ENCODE data around the gene RUFY3. TPM values are rescaled to one million over a fixed set of nuclear protein-coding genes. Genes with fewer than 3 reads are reported as not detected.
"Not testable (repeated sequence)": the region's sequence is repeated elsewhere in the genome, so short reads cannot be mapped to it uniquely, and the experiment has no call there.

Gene RUFY3
- total and polyA plus RNA-seq, 4 donors: 9.2 to 35.2 (median 15.0) TPM

DNA sequence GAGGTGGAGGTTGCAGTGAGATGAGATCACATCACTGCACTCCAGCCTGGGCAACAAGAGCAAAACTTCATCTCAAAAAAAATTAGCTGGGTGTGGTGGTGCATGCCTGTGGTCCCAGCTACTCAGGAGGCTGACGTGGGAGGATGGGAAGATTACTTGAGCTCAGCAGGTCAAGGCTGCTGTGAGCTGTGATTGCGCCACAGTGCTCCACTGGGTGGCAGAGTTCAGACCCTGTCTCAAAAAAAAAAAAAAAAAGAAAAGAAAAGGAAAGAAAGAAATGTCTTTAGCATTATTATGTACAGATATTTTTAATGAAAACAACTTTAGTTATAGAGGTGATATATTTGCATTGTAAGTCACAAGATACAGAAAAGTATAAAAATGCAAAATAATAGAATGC, 14.2 kb downstream of the RUFY3 start:
- not testable (repeated sequence) for H3K27me3 ChIP-seq (ENCODE audit: control insufficient read depth in 4 of 4, insufficient read depth in 4 of 4, low read length in 3 of 4); H3K36me3 ChIP-seq (ENCODE audit: control insufficient read depth in 4 of 4, insufficient read depth in 3 of 4, low read depth in 1 of 4, low read length in 3 of 4); H3K4me3 ChIP-seq (ENCODE audit: low read depth in 1 of 3, low read length in 3 of 3); H3K9ac ChIP-seq (ENCODE audit: low read depth in 1 of 2, low read length in 2 of 2); DNase-seq (ENCODE audit: low spot score); H3K27ac ChIP-seq (ENCODE audit: low read depth in 1 of 2, low read length in 2 of 2); H3K9me3 ChIP-seq (ENCODE audit: control insufficient read depth in 4 of 4, low read length in 3 of 4)
- 28% methylated on average over 2 of the region's 2 CpGs for WGBS
- peaks cover 2 to 14% (median 11%) of the 10 kb centered on the region in 4 donors for H3K4me1 ChIP-seq (ENCODE audit: control insufficient read depth in 4 of 4, insufficient read depth in 4 of 4, low read length in 3 of 4)
- TF ChIP-seq RXRA (IDR thresholded peaks at IDR 0.05): peak in 1 of 2 donors; percentile 9
- peak in 1 of 2 donors; percentile 18 for TF ChIP-seq RAD21 (IDR thresholded peaks at IDR 0.05)
- TF ChIP-seq HNF4A (conservative IDR thresholded peaks at IDR 0.05): peak; percentile 42 to 66
- peak; percentile 53 for TF ChIP-seq NR2F2 (IDR thresholded peaks at IDR 0.05)

DNA sequence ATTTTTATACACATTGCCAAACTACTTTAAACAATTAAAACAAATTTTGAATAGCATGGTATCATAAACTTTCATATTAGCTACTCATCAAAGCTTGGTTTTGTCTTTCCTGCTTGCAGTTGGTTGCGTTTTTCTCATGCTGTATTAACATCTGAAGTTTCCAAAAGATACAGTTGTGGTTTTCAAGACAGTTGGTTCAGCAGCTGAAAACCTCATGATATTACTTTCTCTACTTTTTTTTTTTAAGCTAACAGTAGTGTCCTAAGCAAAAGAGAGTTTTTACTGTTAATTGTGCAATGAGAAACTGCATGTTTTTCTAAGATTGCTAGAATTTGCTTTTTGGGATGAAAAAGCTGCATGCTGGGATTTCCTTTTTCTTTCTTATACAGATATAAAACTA, 15.2 kb downstream of the RUFY3 start:
- H3K36me3 ChIP-seq (ENCODE audit: control insufficient read depth in 4 of 4, insufficient read depth in 3 of 4, low read depth in 1 of 4, low read length in 3 of 4): no peaks in the 10 kb centered on the region
- H3K9me3 ChIP-seq (ENCODE audit: control insufficient read depth in 4 of 4, low read length in 3 of 4): no peaks in the 10 kb centered on the region
- no peaks in the 10 kb centered on the region for H3K27me3 ChIP-seq (ENCODE audit: control insufficient read depth in 4 of 4, insufficient read depth in 4 of 4, low read length in 3 of 4)
- H3K4me1 ChIP-seq (ENCODE audit: control insufficient read depth in 4 of 4, insufficient read depth in 4 of 4, low read length in 3 of 4): peaks cover 2 to 14% (median 11%) of the 10 kb centered on the region in 4 donors
- H3K4me3 ChIP-seq (ENCODE audit: low read depth in 1 of 3, low read length in 3 of 3): no peak overlapping the region
- no peak overlapping the region for H3K27ac ChIP-seq (ENCODE audit: low read depth in 1 of 2, low read length in 2 of 2)
- no peak overlapping the region for H3K9ac ChIP-seq (ENCODE audit: low read depth in 1 of 2, low read length in 2 of 2)
- no peak for DNase-seq (ENCODE audit: low spot score)
- TF ChIP-seq FOXA2 (IDR thresholded peaks at IDR 0.05) (no peak), FOXA1 (IDR thresholded peaks at IDR 0.05) (no peak), YY1 (IDR thresholded peaks at IDR 0.05) (no peak), HNF4G (IDR thresholded peaks at IDR 0.05) (no peak), HNF4A (conservative IDR thresholded peaks at IDR 0.05) (no peak), GABPA (IDR thresholded peaks at IDR 0.05 in 1 of 2, conservative IDR thresholded peaks at IDR 0.05 in 1 of 2) (no peak), NR2F2 (IDR thresholded peaks at IDR 0.05) (no peak), RXRA (IDR thresholded peaks at IDR 0.05) (no peak), JUND (IDR thresholded peaks at IDR 0.05) (no peak), SP1 (IDR thresholded peaks at IDR 0.05) (no peak), TAF1 (conservative IDR thresholded peaks at IDR 0.05) (no peak), EGR1 (IDR thresholded peaks at IDR 0.05; ENCODE audit: low read depth in 2 of 2) (no peak)
- TF ChIP-seq, protein P1, sequence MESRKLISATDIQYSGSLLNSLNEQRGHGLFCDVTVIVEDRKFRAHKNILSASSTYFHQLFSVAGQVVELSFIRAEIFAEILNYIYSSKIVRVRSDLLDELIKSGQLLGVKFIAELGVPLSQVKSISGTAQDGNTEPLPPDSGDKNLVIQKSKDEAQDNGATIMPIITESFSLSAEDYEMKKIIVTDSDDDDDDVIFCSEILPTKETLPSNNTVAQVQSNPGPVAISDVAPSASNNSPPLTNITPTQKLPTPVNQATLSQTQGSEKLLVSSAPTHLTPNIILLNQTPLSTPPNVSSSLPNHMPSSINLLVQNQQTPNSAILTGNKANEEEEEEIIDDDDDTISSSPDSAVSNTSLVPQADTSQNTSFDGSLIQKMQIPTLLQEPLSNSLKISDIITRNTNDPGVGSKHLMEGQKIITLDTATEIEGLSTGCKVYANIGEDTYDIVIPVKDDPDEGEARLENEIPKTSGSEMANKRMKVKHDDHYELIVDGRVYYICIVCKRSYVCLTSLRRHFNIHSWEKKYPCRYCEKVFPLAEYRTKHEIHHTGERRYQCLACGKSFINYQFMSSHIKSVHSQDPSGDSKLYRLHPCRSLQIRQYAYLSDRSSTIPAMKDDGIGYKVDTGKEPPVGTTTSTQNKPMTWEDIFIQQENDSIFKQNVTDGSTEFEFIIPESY (IDR thresholded peaks at IDR 0.05): no peak
- TF ChIP-seq, protein P2, sequence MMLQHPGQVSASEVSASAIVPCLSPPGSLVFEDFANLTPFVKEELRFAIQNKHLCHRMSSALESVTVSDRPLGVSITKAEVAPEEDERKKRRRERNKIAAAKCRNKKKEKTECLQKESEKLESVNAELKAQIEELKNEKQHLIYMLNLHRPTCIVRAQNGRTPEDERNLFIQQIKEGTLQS (IDR thresholded peaks at IDR 0.05): no peak
- TF ChIP-seq, protein P3, sequence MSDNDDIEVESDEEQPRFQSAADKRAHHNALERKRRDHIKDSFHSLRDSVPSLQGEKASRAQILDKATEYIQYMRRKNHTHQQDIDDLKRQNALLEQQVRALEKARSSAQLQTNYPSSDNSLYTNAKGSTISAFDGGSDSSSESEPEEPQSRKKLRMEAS (IDR thresholded peaks at IDR 0.05): no peak
- TF ChIP-seq, protein P4, sequence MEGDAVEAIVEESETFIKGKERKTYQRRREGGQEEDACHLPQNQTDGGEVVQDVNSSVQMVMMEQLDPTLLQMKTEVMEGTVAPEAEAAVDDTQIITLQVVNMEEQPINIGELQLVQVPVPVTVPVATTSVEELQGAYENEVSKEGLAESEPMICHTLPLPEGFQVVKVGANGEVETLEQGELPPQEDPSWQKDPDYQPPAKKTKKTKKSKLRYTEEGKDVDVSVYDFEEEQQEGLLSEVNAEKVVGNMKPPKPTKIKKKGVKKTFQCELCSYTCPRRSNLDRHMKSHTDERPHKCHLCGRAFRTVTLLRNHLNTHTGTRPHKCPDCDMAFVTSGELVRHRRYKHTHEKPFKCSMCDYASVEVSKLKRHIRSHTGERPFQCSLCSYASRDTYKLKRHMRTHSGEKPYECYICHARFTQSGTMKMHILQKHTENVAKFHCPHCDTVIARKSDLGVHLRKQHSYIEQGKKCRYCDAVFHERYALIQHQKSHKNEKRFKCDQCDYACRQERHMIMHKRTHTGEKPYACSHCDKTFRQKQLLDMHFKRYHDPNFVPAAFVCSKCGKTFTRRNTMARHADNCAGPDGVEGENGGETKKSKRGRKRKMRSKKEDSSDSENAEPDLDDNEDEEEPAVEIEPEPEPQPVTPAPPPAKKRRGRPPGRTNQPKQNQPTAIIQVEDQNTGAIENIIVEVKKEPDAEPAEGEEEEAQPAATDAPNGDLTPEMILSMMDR (IDR thresholded peaks at IDR 0.05; ENCODE audit: low read depth, low read length, missing input control): no peak
- TF ChIP-seq, protein P5, sequence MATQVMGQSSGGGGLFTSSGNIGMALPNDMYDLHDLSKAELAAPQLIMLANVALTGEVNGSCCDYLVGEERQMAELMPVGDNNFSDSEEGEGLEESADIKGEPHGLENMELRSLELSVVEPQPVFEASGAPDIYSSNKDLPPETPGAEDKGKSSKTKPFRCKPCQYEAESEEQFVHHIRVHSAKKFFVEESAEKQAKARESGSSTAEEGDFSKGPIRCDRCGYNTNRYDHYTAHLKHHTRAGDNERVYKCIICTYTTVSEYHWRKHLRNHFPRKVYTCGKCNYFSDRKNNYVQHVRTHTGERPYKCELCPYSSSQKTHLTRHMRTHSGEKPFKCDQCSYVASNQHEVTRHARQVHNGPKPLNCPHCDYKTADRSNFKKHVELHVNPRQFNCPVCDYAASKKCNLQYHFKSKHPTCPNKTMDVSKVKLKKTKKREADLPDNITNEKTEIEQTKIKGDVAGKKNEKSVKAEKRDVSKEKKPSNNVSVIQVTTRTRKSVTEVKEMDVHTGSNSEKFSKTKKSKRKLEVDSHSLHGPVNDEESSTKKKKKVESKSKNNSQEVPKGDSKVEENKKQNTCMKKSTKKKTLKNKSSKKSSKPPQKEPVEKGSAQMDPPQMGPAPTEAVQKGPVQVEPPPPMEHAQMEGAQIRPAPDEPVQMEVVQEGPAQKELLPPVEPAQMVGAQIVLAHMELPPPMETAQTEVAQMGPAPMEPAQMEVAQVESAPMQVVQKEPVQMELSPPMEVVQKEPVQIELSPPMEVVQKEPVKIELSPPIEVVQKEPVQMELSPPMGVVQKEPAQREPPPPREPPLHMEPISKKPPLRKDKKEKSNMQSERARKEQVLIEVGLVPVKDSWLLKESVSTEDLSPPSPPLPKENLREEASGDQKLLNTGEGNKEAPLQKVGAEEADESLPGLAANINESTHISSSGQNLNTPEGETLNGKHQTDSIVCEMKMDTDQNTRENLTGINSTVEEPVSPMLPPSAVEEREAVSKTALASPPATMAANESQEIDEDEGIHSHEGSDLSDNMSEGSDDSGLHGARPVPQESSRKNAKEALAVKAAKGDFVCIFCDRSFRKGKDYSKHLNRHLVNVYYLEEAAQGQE (IDR thresholded peaks at IDR 0.05): no peak
- 75% methylated on average over 1 of the region's 1 CpG for WGBS
